H1 (cell line): Measurements from ENCODE around the gene MMADHC. TPM values are rescaled to one million over a fixed set of nuclear protein-coding genes. Genes with fewer than 3 reads are reported as not detected.

Experiments used
- CTCF ChIA-PET: fragments of 300-600 bp; sonication (Branson Sonifier 250); formaldehyde crosslinking; loops from one replicate; lab custom pipeline; 2021; ENCODE audit not compliant: partially characterized antibody; lab: Charles Lee
- POLR2A ChIA-PET: fragments of 300-600 bp; sonication (Branson Sonifier 250); formaldehyde crosslinking; loops from one replicate; lab custom pipeline; 2021; ENCODE audit warnings: inconsistent platforms; ENCODE audit not compliant: partially characterized antibody; lab: Charles Lee
- DNase-seq, 2 experiments: peaks; one replicate each; pipeline versions ENCODE4 v3.0.0 to v3.0.0-alpha.2; 2010 to 2022; ENCODE audit warnings: low spot score in 2 of 2, low read depth in 1 of 2, mixed read lengths in 1 of 2
- FAIRE-seq: peaks from 2 replicates; lab custom pipeline; 2011; peaks lifted over from hg19 to GRCh38; lab: Jason Lieb, UNC
- H2AFZ ChIP-seq: 2 replicates; pipeline ENCODE4 v1.8.1; 2012; ENCODE audit warnings: low read length, inconsistent platforms
- H2AK5ac ChIP-seq: 2 replicates; pipeline ENCODE4 v1.6.1; 2013; ENCODE audit warnings: low read depth, low read length
- H2BK120ac ChIP-seq: replicated peaks from 2 replicates; pipeline ENCODE3; 2013; ENCODE audit warnings: low read depth, low read length, inconsistent platforms
- H2BK12ac ChIP-seq: 2 replicates; pipeline ENCODE4 v1.6.1; 2013; ENCODE audit warnings: low read depth, low read length
- H2BK15ac ChIP-seq: 2 replicates; pipeline ENCODE4 v1.6.1; 2013; ENCODE audit warnings: low read length
- H2BK20ac ChIP-seq: 2 replicates; pipeline ENCODE4 v1.6.1; 2013; ENCODE audit warnings: low read length
- H2BK5ac ChIP-seq: 2 replicates; pipeline ENCODE4 v1.6.1; 2013; ENCODE audit warnings: low read depth, low read length
- H3K14ac ChIP-seq: 2 replicates; pipeline ENCODE4 v1.6.1; 2013; ENCODE audit warnings: inconsistent platforms; ENCODE audit not compliant: insufficient read length
- H3K18ac ChIP-seq: 2 replicates; pipeline ENCODE4 v1.6.1; 2013; ENCODE audit warnings: low read length; ENCODE audit errors: extremely low read depth
- H3K23ac ChIP-seq: 2 replicates; pipeline ENCODE4 v1.6.1; 2013; ENCODE audit warnings: inconsistent platforms; ENCODE audit not compliant: insufficient read length
- H3K23me2 ChIP-seq: 2 replicates; pipeline ENCODE4 v1.6.1; 2013; ENCODE audit warnings: low read depth, low read length
- H3K27ac ChIP-seq: 2 replicates; pipeline ENCODE4 v1.6.1; 2011; ENCODE audit warnings: low read depth, low read length, inconsistent platforms
- H3K27me3 ChIP-seq, 4 experiments: replicated peaks in 1 of 4; 1 replicate in 1 of 4; 2 replicates in 3 of 4; pipeline versions ENCODE4 v1.6.1 to v1.8.1; 2011 to 2013; ENCODE audit warnings: low read length in 3 of 4, mild to moderate bottlenecking in 3 of 4, inconsistent platforms in 2 of 4, mixed read lengths in 2 of 4, moderate library complexity in 1 of 4; ENCODE audit not compliant: control insufficient read depth in 3 of 4, insufficient read depth in 3 of 4; ENCODE audit errors: extremely low read depth in 1 of 4
- H3K36me3 ChIP-seq, 4 experiments: 2 replicates each; pipeline versions ENCODE4 v1.6.1 to v1.8.1; 2011 to 2013; ENCODE audit warnings: mild to moderate bottlenecking in 4 of 4, low read length in 3 of 4, moderate library complexity in 2 of 4, control low read depth in 1 of 4, inconsistent platforms in 1 of 4; ENCODE audit not compliant: insufficient read depth in 4 of 4, control insufficient read depth in 2 of 4
- H3K4ac ChIP-seq: replicated peaks from 2 replicates; pipeline ENCODE3; 2013; ENCODE audit warnings: low read length, low read depth, mixed read lengths, inconsistent platforms; ENCODE audit not compliant: insufficient read length
- H3K4me1 ChIP-seq, 4 experiments: replicated peaks in 1 of 4; 1 replicate in 1 of 4; 2 replicates in 3 of 4; pipeline versions ENCODE4 v1.6.1 to v1.8.1; 2011 to 2013; ENCODE audit warnings: low read length in 3 of 4, inconsistent platforms in 2 of 4, mixed read lengths in 1 of 4; ENCODE audit not compliant: insufficient read depth in 4 of 4, control insufficient read depth in 3 of 4
- H3K4me2 ChIP-seq, 2 experiments: 2 replicates each; pipeline versions ENCODE4 v1.6.1 to v1.8.1; 2011 to 2013; ENCODE audit warnings: low read depth in 2 of 2, low read length in 2 of 2, control low read depth in 1 of 2, inconsistent platforms in 1 of 2, mild to moderate bottlenecking in 1 of 2; ENCODE audit not compliant: insufficient read depth in 1 of 2
- H3K4me3 ChIP-seq, 4 experiments: fragments of 200-600, 300-600 bp in 1 of 4; sonication (generic), shearing (Covaris generic), sonication (Bioruptor Twin) in 1 of 4; 2 replicates each; pipeline versions ENCODE4 v1.5.1 to v1.8.1; 2011 to 2016; ENCODE audit warnings: low read length in 4 of 4, low read depth in 3 of 4, control low read depth in 2 of 4, inconsistent platforms in 2 of 4, mild to moderate bottlenecking in 2 of 4, mixed read lengths in 1 of 4, moderate library complexity in 1 of 4; ENCODE audit not compliant: insufficient read depth in 2 of 4; ENCODE audit errors: extremely low read depth in 1 of 4
- H3K56ac ChIP-seq: replicated peaks from 2 replicates; pipeline ENCODE3; 2013; ENCODE audit warnings: low read depth, mild to moderate bottlenecking, mixed read lengths, low read length, inconsistent platforms; ENCODE audit not compliant: insufficient read length
- H3K79me1 ChIP-seq: 2 replicates; pipeline ENCODE4 v1.6.1; 2013; ENCODE audit warnings: low read depth, low read length, control low read depth
- H3K79me2 ChIP-seq, 2 experiments: 2 replicates each; pipeline versions ENCODE4 v1.6.1 to v1.8.1; 2012 to 2013; ENCODE audit warnings: low read length in 2 of 2, mild to moderate bottlenecking in 2 of 2, inconsistent platforms in 1 of 2; ENCODE audit not compliant: insufficient read depth in 2 of 2, control insufficient read depth in 1 of 2
- H3K9ac ChIP-seq, 4 experiments: replicated peaks in 1 of 4; 1 replicate in 1 of 4; 2 replicates in 3 of 4; pipeline versions ENCODE4 v1.6.1 to v1.8.1; 2011 to 2013; ENCODE audit warnings: low read depth in 3 of 4, low read length in 3 of 4, control low read depth in 2 of 4, mild to moderate bottlenecking in 2 of 4, moderate library complexity in 2 of 4, inconsistent platforms in 1 of 4; ENCODE audit errors: extremely low read depth in 1 of 4
- H3K9me3 ChIP-seq, 2 experiments: 2 replicates each; pipeline versions ENCODE4 v1.6.1 to v1.8.1; 2012 to 2013; ENCODE audit warnings: mild to moderate bottlenecking in 2 of 2, moderate library complexity in 2 of 2, control low read depth in 1 of 2, inconsistent platforms in 1 of 2, low read depth in 1 of 2, low read length in 1 of 2, mixed read lengths in 1 of 2; ENCODE audit not compliant: insufficient read depth in 2 of 2
- H4K20me1 ChIP-seq, 2 experiments: replicated peaks in 1 of 2; 2 replicates each; pipeline versions ENCODE3 to v1.8.1; 2011 to 2013; ENCODE audit warnings: inconsistent platforms in 2 of 2, low read length in 2 of 2, mild to moderate bottlenecking in 1 of 2; ENCODE audit not compliant: insufficient read depth in 2 of 2, control insufficient read depth in 1 of 2
- H4K5ac ChIP-seq: 2 replicates; pipeline ENCODE4 v1.6.1; 2013; ENCODE audit warnings: low read length, low read depth, mixed read lengths, inconsistent platforms; ENCODE audit not compliant: insufficient read length
- H4K8ac ChIP-seq: 2 replicates; pipeline ENCODE4 v1.8.0; 2013; ENCODE audit warnings: mild to moderate bottlenecking, moderate library complexity, low read length, inconsistent platforms; ENCODE audit not compliant: insufficient read depth; ENCODE audit errors: extremely low read depth
- H4K91ac ChIP-seq: replicated peaks from 2 replicates; pipeline ENCODE3; 2013; ENCODE audit warnings: low read length, mixed read lengths, inconsistent platforms; ENCODE audit not compliant: insufficient read length
- CEBPB ChIP-seq: IDR thresholded peaks from 2 replicates; pipeline ENCODE4 v1.6.1; 2012; ENCODE audit warnings: low read depth, low read length
- PHF8 ChIP-seq: fragments of 200-600 bp; sonication (generic); conservative IDR thresholded peaks from 2 replicates; pipeline ENCODE4 v1.7.1; 2012; ENCODE audit warnings: low read depth, mild to moderate bottlenecking, inconsistent platforms, low read length, moderate library complexity
- RNF2 ChIP-seq: fragments of 200-900, 300-1000 bp; sonication (generic); IDR thresholded peaks from 2 replicates; pipeline ENCODE4 v1.7.1; 2016; ENCODE audit warnings: borderline replicate concordance, low read depth, mild to moderate bottlenecking, antibody characterized with exemption, low read length; ENCODE audit not compliant: poor library complexity, severe bottlenecking; ENCODE audit errors: missing control alignments
- SIN3A ChIP-seq, 2 experiments: IDR thresholded peaks in 1 of 2; conservative IDR thresholded peaks in 1 of 2; 2 replicates each; pipeline ENCODE4 v1.6.1; 2011 to 2012; ENCODE audit warnings: low read length in 2 of 2, improper control_type of control experiment in 1 of 2, low read depth in 1 of 2, mild to moderate bottlenecking in 1 of 2
- SIX5 ChIP-seq: IDR thresholded peaks from 2 replicates; pipeline ENCODE4 v1.6.1; 2011; ENCODE audit warnings: mild to moderate bottlenecking, low read depth, low read length
- TAF1 ChIP-seq: IDR thresholded peaks from 2 replicates; pipeline ENCODE4 v1.6.1; 2011; ENCODE audit warnings: mild to moderate bottlenecking, low read depth, low read length
- WGBS, 2 experiments: shearing (Covaris generic) in 1 of 2; methylation state at CpG; one replicate each; pipeline versions ENCODE4 v1.1.6 to v1.1.7; 2013 to 2015; ENCODE audit warnings: low lambda C conversion rate in 2 of 2, mixed read lengths in 2 of 2, inconsistent platforms in 1 of 2, low coverage in 1 of 2, missing lambda C conversion rate in 1 of 2; ENCODE audit not compliant: insufficient replicate concordance in 2 of 2, insufficient coverage in 1 of 2, insufficient read length in 1 of 2; ENCODE audit errors: extremely low coverage in 1 of 2, missing lambda C conversion rate in 1 of 2; 5-methylcytosine and 5-hydroxymethylcytosine counted together
- polyA plus RNA-seq, 7 experiments: library from polyadenylated mRNA; depleted of rRNA in 3 of 7; stranded (reverse) in 5 of 7; unstranded in 2 of 7; fragments of >200 nt in 5 of 7; fragments of 200-250 nt in 2 of 7; gene quantifications; 1 replicate in 5 of 7; 2 replicates in 1 of 7; 4 replicates in 1 of 7; pipeline versions ENCODE4 v1.2.1 to v1.2.3, GENCODE V29; 2011 to 2013; ENCODE audit warnings: missing spikeins in 2 of 7, mixed read lengths in 2 of 7
- total RNA-seq: library from RNA; stranded (reverse); fragmentation: NEBNext Ultra II Directional; extraction: Animal tissue kit (Norgen Biotek cat#: 25700); gene quantifications from 2 replicates; pipeline ENCODE4 v1.2.1, GENCODE V29; 2021

Gene MMADHC
- total and polyA plus RNA-seq, 2 of the 8 experiments (the other 6 are each of a cell fraction or from before 2014, with no cell fraction given), result 61.1 to 130 TPM

DNA sequence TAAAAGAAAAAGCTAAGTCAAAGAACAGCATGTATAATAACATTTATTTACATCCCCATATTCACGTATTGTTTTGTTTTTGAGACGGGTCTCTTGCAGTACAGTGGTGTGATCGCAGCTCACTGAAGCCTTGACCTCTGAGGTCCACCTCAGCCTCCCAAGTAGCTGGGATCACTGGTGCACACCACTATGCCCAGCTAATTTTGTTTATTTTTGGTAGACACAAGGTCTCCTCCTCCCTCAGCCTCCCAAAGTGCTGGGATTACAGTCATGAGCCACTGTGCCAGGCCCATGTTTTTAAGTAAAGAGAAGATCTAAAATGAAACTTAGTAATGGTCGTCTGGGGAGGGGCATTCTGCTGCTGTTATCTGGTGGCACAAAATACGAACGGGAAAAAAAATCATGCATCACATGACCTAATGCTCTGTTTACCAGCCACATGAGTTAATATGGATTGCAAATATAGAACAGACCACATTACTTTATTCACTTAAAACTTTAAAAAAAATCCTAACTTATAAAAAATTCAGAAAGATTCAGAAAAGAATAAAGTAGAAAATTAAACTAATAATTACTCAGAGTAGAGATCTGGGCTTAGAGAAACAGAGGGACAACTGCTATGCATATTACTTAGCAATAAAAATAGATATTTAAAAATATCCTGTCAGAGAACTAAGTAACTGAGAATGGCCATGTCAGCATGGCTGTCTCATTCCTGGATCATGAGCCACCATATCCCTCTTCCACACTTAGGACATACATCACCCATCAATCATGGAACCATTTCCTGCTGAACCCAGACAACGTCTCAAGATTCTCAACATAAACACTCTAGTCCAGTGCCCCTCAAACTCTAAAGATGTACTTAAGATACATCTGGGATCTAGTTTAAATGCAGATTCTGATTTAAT, 7.3 kb downstream of the MMADHC start:
- Histone ChIP-seq H2BK20ac (no peak overlapping the region), H3K27ac (no peak overlapping the region)

More for the DNA sequence above, 7.3 kb downstream of the MMADHC start:
- no peak overlapping the region for H4K5ac ChIP-seq
- H2BK12ac ChIP-seq, result no peak overlapping the region
- ChIA-PET CTCF (no interaction called here), POLR2A (no interaction called here)
- H3K18ac ChIP-seq, result no peak overlapping the region
- peaks cover 19 to 87% (median 43%) of the 10 kb centered on the region in 4 experiments for H3K36me3 ChIP-seq
- H3K4me1 ChIP-seq, result no peaks in the 10 kb centered on the region
- no peak overlapping the region for H3K4ac ChIP-seq
- 93% methylated on average over 7 of the region's 7 CpGs; no CpG with 5 or more reads in 1 of the 2 experiments for WGBS, 2 experiments
- H2AFZ ChIP-seq, result no peak overlapping the region
- DNase-seq (no peak), FAIRE-seq (no peak)
- H3K23me2 ChIP-seq, result no peaks in the 10 kb centered on the region
- no peak overlapping the region for H3K4me3 ChIP-seq
- TF ChIP-seq RNF2 (no peak), PHF8 (no peak), SIX5 (no peak), CEBPB (no peak), SIN3A (conservative IDR thresholded peaks at IDR 0.05 in 1 of 2, IDR thresholded peaks at IDR 0.05 in 1 of 2; ENCODE audit: low read depth in 1 of 2, low read length in 2 of 2) (no peak), TAF1 (no peak)
- H2AK5ac ChIP-seq, result no peak overlapping the region
- no peak overlapping the region for H2BK120ac ChIP-seq
- peaks cover 0 to 31% of the 10 kb centered on the region in 2 experiments; a peak in 2 of 4 replicates for H3K79me2 ChIP-seq
- no peak overlapping the region for H2BK15ac ChIP-seq
- H3K9ac ChIP-seq, result no peak overlapping the region
- H3K56ac ChIP-seq, result no peak overlapping the region
- no peak overlapping the region for H4K8ac ChIP-seq
- H3K9me3 ChIP-seq, result no peaks in the 10 kb centered on the region
- no peak overlapping the region for H3K23ac ChIP-seq
- H3K14ac ChIP-seq, result no peak overlapping the region
- H4K20me1 ChIP-seq, result no peaks in the 10 kb centered on the region
- no peak overlapping the region for H2BK5ac ChIP-seq
- no peaks in the 10 kb centered on the region for H3K27me3 ChIP-seq
- H4K91ac ChIP-seq, result no peak overlapping the region
- H3K79me1 ChIP-seq, result no peaks in the 10 kb centered on the region
- no peak overlapping the region for H3K4me2 ChIP-seq
